ENCODE data around the gene ABCA7. TPM values are rescaled to one million over a fixed set of nuclear protein-coding genes. Genes with fewer than 3 reads are reported as not detected.

Gene ABCA7
- total RNA-seq, 4 donors from 2014 or later, result 6.0 to 20.0 (median 15.0) TPM

DNA sequence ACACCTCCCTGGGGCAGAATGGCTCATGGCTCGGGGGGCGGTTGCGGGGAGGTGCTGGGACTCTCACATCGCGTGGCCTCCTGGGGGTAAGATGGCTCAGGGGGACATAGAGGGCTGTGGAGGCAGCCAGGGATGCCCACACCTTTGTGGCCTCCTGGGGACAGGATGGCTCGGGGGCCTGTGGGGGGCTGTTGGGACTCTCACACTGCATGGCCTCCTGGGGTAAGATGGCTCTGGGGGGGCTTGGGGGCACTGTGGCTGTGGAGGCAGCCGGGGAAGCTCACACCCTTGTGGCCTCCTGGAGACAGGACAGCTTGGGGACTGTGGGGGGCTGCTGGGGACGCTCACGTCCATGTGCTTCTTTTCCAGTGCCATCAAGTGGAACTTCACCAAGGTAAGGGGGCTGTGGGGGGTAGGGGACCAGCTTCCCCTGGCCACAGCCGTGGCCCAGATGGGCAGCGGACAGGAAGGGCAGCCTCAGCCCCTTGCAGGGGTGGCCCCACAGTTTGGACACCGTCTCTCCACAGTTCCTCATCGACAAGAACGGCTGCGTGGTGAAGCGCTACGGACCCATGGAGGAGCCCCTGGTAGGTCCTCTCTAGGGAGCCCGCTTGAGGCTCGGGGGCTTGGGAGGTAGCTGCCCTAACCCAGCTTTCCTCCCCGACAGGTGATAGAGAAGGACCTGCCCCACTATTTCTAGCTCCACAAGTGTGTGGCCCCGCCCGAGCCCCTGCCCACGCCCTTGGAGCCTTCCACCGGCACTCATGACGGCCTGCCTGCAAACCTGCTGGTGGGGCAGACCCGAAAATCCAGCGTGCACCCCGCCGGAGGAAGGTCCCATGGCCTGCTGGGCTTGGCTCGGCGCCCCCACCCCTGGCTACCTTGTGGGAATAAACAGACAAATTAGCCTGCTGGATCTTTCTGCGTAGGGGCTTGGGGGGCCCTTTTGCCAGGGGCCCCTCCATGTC, 66.2 kb downstream of the ABCA7 start:
- ATAC-seq (no peak), DNase-seq (no peak)
- Histone ChIP-seq H3K36me3 (peaks cover 0 to 22% of the 10 kb centered on the region in 2 donors), H3K27me3 (no peaks in the 10 kb centered on the region), H3K4me3 (peak overlapping the region in 1 of 4 donors; percentile 69), H3K27ac (peak overlapping the region in 3 of 4 donors; percentile 15 to 100 (median 95)), H3K9me3 (no peaks in the 10 kb centered on the region), H3K4me1 (peaks cover 32 to 34% of the 10 kb centered on the region in 2 donors)
- TF ChIP-seq, protein P1, sequence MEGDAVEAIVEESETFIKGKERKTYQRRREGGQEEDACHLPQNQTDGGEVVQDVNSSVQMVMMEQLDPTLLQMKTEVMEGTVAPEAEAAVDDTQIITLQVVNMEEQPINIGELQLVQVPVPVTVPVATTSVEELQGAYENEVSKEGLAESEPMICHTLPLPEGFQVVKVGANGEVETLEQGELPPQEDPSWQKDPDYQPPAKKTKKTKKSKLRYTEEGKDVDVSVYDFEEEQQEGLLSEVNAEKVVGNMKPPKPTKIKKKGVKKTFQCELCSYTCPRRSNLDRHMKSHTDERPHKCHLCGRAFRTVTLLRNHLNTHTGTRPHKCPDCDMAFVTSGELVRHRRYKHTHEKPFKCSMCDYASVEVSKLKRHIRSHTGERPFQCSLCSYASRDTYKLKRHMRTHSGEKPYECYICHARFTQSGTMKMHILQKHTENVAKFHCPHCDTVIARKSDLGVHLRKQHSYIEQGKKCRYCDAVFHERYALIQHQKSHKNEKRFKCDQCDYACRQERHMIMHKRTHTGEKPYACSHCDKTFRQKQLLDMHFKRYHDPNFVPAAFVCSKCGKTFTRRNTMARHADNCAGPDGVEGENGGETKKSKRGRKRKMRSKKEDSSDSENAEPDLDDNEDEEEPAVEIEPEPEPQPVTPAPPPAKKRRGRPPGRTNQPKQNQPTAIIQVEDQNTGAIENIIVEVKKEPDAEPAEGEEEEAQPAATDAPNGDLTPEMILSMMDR (IDR thresholded peaks at IDR 0.05 in 4 of 5, conservative IDR thresholded peaks at IDR 0.05 in 1 of 5), result no peak
- no peak for TF ChIP-seq POLR2A (IDR thresholded peaks at IDR 0.05)
- intact Hi-C loops (cut with DNase I; ENCODE audit: low total_unique reads), result loop anchor here (2.0 to 10.0 kb wide), 2 partner anchors 135 to 959 kb away; partner anchors contain the start of gene ATP5F1D
- in situ Hi-C loops (cut with MboI; ENCODE audit: low sequenced_read_pairs in 4 of 4), result no loop called here

DNA sequence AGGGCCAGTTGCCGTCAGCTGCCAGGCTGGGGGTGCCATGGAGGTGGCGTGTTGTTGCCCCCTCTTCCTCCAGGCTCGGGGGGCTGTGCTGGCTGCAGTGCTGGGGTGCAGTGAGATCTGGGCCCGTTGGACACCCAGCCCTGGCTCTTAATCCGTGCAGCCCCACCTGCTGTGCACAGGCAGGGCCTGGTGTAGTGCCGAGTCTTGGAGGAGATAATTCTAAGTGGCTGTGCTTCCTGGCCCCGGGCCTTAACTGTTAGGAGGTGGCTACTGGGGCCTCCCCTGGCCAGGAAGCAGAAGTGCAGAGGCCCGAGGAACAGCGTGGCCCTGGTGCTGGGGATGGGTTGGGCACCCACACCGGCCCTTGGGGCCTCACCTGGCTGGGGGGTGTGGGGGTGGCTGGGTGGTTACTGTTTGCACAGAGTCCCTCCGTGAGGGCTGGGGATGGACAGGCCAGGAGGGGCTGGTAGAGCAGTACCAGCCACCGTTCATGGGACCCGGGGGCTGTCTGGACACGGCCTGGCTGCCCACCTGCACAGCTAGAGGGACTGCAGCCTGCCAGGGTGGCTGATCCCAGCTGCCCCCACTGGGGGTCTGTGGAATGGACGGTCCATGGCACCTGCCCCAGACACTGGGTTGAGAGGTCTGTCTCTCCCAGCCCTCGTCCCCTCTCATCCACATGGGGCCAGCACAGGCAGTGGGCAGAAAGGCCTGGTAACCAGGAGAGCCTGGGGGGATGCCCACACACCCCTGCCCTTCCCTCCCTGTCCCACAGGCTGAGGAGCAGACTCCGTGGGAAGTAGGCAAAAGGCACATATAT, 67.1 kb downstream of the ABCA7 start:
- Histone ChIP-seq H3K4me3 (no peak overlapping the region), H3K27ac (peak overlapping the region in 3 of 4 donors; percentile 2 to 95 (median 15)), H3K9me3 (no peaks in the 10 kb centered on the region), H3K36me3 (peaks cover 0 to 22% of the 10 kb centered on the region in 2 donors), H3K4me1 (peaks cover 23 to 32% of the 10 kb centered on the region in 2 donors), H3K27me3 (no peaks in the 10 kb centered on the region)
- in situ Hi-C loops (cut with MboI; ENCODE audit: low sequenced_read_pairs in 4 of 4) (no loop called here), intact Hi-C loops (cut with DNase I; ENCODE audit: low total_unique reads) (loop anchor here (10.0 kb wide), 1 partner anchor 958 kb away; no protein-coding TSS in a partner anchor)
- DNase-seq (no peak), ATAC-seq (no peak)
- TF ChIP-seq, protein P1 (IDR thresholded peaks at IDR 0.05 in 4 of 5, conservative IDR thresholded peaks at IDR 0.05 in 1 of 5), result no peak
- TF ChIP-seq POLR2A (IDR thresholded peaks at IDR 0.05), result no peak

DNA sequence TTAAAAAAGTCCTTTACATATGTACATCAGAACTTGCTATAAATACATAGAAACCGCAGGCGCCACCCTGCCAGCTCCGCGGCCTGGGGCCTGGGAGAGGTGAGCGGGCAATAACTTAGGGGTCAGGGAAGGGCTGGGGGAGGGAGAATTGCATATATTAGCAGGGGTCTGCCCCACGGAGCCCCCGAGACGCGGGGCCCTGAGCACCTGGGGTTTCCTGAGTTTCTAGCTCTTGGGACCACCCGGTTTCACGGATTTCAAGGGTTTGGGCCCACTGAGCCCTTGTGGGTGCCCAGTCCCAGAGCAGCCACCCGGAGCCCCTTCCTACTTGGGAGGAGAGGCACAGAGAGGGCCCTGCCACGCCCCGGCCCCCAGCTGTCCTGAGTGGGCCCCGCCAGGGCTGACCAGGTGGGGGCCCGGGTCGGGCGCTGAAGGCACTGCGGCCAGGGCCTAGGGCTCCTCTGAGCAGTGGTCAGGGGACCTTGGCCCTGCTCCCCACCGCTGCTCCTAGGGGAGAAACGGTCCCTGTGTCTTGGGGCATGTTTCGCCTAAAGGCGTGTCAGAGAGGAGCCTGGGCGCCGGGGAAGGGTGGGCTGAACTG, 67.9 kb downstream of the ABCA7 start:
- in situ Hi-C loops (cut with MboI; ENCODE audit: low sequenced_read_pairs in 4 of 4), result no loop called here
- ATAC-seq (no peak), DNase-seq (no peak)
- Histone ChIP-seq H3K36me3 (peaks cover 0 to 22% of the 10 kb centered on the region in 2 donors), H3K9me3 (no peaks in the 10 kb centered on the region), H3K4me3 (no peak overlapping the region), H3K27me3 (no peaks in the 10 kb centered on the region), H3K4me1 (peaks cover 16 to 26% of the 10 kb centered on the region in 2 donors), H3K27ac (peak overlapping the region in 1 of 4 donors; percentile 2)
- intact Hi-C loops (cut with DNase I; ENCODE audit: low total_unique reads), result loop anchor here (10.0 kb wide), 1 partner anchor 957 kb away; no protein-coding TSS in a partner anchor
- TF ChIP-seq, protein P1 (IDR thresholded peaks at IDR 0.05 in 4 of 5, conservative IDR thresholded peaks at IDR 0.05 in 1 of 5), result no peak
- no peak for TF ChIP-seq POLR2A (IDR thresholded peaks at IDR 0.05)

DNA sequence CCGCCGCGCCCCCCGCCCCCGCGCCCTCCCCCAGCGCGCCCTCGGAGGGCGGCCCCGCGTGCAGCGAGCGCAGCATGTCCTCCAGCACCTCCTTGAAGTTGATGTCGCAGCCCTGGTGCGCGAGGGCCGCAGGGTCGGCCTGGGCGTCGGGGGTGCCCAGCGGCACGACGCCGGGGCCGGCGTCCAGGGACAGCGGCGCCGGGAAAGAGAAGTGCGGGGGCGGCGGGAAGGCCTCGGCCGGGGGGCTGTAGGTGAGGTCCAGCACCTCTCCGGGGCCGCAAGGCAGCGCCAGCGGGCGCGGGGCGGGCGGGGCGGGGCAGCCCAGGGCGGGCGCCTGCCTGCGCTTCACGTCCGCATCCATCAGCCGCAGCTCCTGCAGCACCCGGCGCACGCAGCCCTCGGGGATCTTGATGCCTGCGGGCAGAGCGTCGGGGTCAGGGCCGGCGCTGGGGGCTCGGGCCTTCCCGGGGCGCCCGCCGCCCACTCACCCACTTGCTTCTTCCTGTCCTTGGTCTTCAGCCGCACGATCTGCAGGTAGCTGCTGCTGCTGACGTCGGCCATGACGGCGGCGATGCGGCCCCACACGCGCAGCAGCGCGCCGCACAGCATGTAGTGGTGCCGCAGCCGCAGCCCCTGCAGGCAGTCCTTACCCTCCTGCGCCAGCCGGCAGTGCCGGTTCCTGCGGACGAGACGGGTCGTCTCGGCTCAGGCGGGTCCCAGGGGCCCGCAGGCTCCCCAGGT, 68.6 kb downstream of the ABCA7 start:
- H3K4me1 ChIP-seq, result peaks cover 10 to 26% of the 10 kb centered on the region in 2 donors
- H3K4me3 ChIP-seq, result no peak overlapping the region
- intact Hi-C loops (cut with DNase I; ENCODE audit: low total_unique reads) (loop anchor here (10.0 kb wide), 1 partner anchor 956 kb away; no protein-coding TSS in a partner anchor), in situ Hi-C loops (cut with MboI; ENCODE audit: low sequenced_read_pairs in 4 of 4) (no loop called here)
- no peak for TF ChIP-seq POLR2A (IDR thresholded peaks at IDR 0.05)
- TF ChIP-seq, protein P1 (IDR thresholded peaks at IDR 0.05 in 4 of 5, conservative IDR thresholded peaks at IDR 0.05 in 1 of 5), result no peak
- peaks cover 0 to 22% of the 10 kb centered on the region in 2 donors for H3K36me3 ChIP-seq
- peak overlapping the region in 1 of 4 donors; percentile 62 for H3K27ac ChIP-seq
- no peaks in the 10 kb centered on the region for H3K27me3 ChIP-seq
- ATAC-seq, result no peak
- no peaks in the 10 kb centered on the region for H3K9me3 ChIP-seq
- no peak for DNase-seq
